ENCODE measurements around the gene NR4A1.

- TF ChIP-seq CTCF (conservative IDR thresholded peaks at IDR 0.05; ENCODE audit: low read length) (no peak), EZH2phosphoT487 (IDR thresholded peaks at IDR 0.05; ENCODE audit: borderline replicate concordance) (no peak)
These were observed 10.2 kb upstream of the NR4A1 start for GRCh38 chr12:52041035-52041434.
